IPS-18c (cell line): Measurements from ENCODE around the gene MEGF6.

Source experiments
- H3K4me3 ChIP-seq: 2 replicates; pipeline ENCODE4 v1.7.0; 2013; ENCODE audit warnings: low read depth, mild to moderate bottlenecking, low read length, moderate library complexity; ENCODE audit not compliant: insufficient read depth
- H3K9me3 ChIP-seq: one replicate; pipeline ENCODE4 v1.6.1; 2013; ENCODE audit warnings: mild to moderate bottlenecking, low read length, moderate library complexity; ENCODE audit not compliant: control insufficient read depth, insufficient read depth

MEGF6 gene, protein sequence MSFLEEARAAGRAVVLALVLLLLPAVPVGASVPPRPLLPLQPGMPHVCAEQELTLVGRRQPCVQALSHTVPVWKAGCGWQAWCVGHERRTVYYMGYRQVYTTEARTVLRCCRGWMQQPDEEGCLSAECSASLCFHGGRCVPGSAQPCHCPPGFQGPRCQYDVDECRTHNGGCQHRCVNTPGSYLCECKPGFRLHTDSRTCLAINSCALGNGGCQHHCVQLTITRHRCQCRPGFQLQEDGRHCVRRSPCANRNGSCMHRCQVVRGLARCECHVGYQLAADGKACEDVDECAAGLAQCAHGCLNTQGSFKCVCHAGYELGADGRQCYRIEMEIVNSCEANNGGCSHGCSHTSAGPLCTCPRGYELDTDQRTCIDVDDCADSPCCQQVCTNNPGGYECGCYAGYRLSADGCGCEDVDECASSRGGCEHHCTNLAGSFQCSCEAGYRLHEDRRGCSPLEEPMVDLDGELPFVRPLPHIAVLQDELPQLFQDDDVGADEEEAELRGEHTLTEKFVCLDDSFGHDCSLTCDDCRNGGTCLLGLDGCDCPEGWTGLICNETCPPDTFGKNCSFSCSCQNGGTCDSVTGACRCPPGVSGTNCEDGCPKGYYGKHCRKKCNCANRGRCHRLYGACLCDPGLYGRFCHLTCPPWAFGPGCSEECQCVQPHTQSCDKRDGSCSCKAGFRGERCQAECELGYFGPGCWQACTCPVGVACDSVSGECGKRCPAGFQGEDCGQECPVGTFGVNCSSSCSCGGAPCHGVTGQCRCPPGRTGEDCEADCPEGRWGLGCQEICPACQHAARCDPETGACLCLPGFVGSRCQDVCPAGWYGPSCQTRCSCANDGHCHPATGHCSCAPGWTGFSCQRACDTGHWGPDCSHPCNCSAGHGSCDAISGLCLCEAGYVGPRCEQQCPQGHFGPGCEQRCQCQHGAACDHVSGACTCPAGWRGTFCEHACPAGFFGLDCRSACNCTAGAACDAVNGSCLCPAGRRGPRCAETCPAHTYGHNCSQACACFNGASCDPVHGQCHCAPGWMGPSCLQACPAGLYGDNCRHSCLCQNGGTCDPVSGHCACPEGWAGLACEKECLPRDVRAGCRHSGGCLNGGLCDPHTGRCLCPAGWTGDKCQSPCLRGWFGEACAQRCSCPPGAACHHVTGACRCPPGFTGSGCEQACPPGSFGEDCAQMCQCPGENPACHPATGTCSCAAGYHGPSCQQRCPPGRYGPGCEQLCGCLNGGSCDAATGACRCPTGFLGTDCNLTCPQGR (N-terminal part only)

DNA sequence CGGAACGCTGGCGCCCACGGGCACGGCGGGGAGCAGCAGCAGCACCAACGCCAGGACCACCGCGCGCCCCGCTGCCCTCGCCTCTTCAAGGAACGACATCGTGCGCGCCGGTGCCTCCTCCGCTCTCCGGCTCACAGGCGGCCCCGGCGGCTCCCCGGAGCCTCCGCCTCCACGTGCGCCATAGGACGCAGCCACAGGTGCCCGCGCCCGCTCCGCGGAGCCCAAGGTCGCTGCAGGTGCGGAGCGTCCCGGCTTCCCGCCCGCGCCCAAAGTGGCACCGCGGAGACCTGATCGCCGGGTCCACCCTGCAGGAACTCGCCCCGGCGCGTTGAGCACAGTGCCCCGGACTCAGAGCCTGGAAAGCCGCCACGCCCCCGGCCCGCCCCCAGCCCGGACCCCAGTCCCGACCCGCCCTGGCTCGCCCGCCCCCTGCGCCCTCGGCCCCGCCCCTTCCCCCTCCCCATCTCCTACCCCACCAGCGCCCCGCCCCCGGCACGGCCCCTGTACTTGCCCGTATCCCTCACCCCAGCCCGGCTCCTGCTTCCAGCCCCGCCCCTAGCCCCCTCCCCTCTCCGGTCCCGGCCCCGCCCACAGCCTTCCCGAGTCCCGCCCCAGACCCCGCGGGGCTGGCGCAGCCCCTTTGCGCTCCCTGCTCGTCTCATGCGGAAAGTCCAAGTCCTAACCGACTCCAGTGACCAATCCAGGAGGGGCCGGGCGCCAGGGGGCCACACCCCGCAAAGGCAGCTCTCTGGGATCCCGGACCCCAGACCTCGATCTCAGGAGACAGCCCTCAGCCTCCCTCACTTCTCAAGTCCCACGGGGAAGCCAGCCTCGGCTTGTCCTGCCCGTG is at the start of gene MEGF6:
MEGF6 (minus strand) TSS at position 339 of the 850 bp plus-strand sequence; CDS start at position 99, 240 bp downstream.
- Histone ChIP-seq H3K9me3 (no peaks in the 10 kb centered on the region), H3K4me3 (peak within 1 kb of the TSS; percentile 71)

DNA sequence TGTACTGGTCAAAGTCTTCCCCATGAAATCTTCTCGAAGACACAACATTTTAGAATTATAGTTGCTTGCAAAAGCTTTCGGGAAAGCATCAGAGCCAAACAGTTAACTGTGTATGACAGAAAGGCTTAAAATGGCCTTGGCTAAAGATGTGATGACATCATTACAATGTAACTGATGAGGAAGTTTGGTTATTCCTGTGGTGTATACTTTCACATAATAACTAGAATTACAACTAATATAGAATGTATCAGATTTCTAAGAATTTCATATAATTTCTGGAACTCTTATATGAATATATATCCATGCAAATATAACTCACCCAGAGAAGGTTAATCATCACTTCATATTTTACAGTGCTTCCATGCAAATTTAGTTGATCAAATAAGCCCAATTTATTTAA is 49.4 kb upstream of the MEGF6 start:
- H3K4me3 ChIP-seq: no peak overlapping the region
- H3K9me3 ChIP-seq: no peaks in the 10 kb centered on the region

DNA sequence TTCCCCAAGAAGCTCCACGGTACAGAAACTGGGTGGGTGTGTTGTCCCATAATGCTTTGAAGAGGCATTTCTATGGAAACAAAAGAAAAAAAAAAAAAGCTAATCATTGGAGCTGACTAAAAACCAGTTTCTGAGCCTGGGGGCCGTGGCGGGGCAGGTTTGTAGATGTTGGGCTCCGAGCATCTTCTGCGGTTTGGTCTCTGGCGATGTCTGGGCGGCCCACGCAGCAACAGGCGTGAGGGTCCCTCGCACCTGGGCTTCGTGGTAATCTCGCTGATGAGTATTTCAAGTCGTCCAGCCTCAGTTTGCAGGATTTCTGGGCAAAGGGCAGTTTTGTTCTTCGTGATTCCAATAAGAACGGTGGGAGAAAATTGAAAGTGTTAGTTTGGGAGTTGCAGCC is 47.8 kb upstream of the MEGF6 start:
- Histone ChIP-seq H3K9me3 (no peaks in the 10 kb centered on the region), H3K4me3 (no peak overlapping the region)

DNA sequence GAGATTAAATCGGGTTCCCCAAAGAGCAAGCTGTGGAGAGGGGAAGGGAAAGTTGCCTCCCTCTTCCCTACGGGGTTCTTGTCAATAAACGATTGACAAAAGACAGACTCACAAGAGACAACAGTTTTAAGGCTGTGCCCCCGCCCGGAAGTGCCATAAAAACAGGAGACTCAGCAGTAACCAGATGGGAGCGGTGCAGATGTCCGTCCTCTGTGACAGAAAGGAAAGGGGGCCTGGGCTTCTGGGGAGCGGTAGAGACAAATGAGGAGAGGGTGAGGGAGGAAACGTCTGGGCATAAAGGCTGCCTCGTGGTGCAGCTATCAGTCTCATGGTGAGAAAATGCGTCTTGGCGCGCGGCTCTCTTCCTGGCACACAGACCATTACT is 46.9 kb upstream of the MEGF6 start:
- Histone ChIP-seq H3K9me3 (no peaks in the 10 kb centered on the region), H3K4me3 (no peak overlapping the region)

DNA sequence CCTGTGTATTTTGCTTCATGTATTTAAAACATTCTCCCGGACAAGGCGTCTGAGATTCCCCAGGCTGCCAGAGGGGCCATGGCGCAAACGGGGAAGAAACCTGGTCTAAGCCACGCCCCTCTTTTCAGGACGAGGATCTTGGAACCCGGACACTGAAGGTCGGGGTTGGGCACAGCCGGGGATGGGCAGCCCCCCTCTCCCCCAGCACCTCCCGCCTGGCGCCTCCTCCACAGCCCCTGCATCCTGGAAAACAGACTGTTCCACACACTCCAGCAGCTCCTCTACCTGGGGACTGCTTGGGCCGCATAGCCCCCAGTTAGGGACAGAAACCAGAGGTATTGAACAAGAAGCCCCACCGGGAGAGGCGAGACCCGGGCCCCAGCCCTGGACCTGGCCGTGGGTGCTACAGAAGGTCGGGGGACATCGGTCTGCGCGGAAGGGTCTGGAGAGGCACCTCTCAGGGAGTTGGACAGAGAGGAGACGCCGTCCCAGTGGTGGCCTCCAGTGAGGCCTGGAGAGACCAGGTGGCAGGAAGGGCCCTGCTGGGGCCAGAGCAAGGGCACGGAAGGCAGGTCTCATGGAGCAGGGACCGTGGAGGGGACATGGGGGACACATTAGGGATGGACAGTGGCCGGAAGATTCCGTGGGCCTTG is 46.4 kb upstream of the MEGF6 start:
- H3K4me3 ChIP-seq: no peak overlapping the region
- no peaks in the 10 kb centered on the region for H3K9me3 ChIP-seq

DNA sequence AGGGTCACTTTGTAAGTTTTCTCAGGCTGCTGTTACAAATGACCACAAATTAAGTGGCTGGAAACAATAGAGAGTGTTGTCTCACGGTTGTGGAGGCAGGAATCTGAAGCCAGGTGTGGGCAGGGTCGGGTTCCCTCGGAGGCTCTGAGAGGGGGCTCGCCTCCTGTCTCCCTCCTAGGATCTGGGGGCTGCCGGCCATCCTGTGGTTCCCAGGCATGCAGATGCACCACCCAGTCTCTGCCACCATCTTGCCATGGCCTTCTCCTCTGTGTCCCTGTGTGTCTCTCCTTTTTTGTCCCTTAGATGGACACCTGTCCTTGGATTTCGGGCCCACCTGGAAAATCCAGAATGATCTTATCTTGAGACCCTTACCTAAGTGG is 45.8 kb upstream of the MEGF6 start:
- Histone ChIP-seq H3K9me3 (no peaks in the 10 kb centered on the region), H3K4me3 (no peak overlapping the region)

DNA sequence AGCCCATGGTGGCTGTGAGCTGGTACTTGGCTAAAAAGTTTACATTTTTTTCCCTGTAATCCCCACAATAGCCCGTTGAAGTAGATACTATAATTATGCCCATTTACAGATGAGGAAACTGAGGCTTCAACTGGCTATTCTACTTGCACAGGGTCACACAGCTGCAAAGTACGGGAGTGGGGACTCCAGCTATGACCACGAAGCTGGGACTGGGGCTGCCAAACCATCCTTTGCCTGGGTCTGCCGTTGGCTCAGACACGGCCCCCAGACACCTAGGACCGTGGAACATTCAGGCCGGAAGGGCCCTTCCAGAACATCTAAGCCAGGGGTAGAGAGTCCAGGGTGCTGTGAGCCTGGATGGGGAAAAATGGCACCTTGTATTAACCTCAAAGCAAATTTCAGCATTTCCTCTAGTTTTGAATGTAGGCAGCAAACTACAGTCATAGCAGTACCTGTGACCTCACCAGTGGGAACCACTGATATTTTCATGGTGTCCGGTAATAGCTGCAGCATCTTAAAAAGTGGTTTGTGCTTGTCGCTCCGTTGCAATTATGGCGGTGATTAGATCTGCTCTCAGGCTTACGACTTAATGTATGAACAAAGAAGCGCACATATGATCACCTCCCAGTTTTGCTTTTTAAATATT is 45.3 kb upstream of the MEGF6 start:
- Histone ChIP-seq H3K4me3 (no peak overlapping the region), H3K9me3 (no peaks in the 10 kb centered on the region)

DNA sequence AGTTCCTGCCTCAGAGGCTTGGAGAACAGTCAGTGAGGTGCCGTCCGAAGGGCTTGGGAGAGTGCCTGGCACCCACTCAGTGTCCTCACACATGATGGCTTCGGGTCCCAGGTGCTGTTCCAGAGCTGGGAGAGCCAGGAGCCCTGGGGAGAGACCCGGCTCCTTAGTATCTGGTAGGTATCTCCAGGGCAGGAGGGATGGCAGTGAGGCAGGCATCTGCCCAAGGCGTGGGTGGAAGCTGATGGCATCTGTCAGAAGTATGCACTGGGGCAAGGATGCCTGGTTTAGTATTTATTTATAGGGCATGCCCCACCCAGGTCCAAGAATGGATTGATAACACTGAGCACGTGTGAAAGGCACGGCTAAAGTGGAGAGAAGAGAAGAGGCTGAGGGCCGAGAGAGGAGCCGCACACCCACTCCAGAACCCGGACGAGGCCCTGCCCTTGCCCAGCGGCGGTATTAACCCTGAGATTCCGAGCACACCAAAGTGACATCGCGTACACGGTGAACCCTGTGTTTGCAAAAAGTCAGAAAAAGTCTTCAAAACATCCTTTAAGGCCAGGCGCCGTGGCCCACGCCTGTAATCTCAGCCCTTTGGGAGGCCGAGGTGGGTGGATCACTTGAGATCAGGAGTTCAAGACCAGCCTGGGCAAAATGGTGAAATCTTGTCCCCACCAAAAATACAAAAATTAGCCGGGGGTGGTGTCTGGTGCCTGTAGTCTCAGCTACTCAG is 43.4 kb upstream of the MEGF6 start:
- Histone ChIP-seq H3K9me3 (no peaks in the 10 kb centered on the region), H3K4me3 (no peak overlapping the region)

DNA sequence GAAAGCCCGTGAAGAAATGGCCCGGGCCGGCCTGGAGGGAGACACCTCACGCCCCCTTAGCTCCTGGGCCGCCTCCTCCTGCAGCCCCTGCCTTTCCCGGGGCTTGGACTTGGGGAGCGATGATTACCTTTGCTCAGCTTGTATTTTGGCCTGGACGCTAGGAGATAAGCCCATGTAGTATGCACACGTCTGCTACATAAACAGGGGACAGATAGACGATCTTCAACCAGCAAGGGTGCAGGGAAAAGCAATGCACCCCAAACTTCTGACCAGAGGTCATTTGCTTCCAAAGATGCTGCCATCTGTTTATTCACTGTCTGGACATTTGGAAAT is 41.9 kb upstream of the MEGF6 start:
- H3K9me3 ChIP-seq: no peaks in the 10 kb centered on the region
- peak overlapping the region; percentile 58; the same call in 1 of the 2 replicates for H3K4me3 ChIP-seq

DNA sequence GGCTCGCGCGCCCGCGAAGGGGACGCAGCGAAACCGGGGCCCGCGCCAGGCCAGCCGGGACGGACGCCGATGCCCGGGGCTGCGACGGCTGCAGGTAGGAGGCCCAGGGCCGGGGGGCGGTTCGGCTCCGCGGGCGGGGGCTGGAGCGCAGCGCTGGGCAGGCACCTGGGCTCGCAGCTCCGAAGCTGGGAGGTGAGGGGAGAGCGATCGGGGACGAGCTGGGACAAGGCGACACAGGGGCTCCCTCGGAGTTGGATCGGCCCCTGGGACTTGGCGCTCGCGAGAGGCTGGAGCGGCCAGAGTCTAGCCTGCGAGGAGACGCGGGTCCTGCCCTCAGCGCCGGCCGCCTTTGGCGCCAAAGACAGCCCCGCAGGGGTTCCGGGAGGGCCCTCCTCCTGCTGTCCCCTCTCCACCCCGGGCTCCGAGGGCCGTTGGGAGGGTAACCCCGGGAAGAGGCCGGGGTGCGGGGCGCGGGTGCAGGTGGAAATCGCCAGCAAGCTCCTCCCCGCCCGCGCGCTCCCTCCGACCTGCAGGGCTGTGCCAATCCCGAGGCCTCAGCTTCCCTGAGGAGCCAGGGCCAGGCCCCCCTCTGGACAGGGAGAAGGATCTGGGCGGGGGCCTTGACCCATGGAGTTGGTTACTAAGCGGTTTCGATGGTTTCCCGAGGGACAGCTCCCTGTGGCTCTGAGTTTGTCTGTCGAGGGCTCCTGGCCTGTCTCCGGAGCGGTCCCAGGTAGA is 41.4 kb upstream of the MEGF6 start:
- Histone ChIP-seq H3K4me3 (peak overlapping the region; percentile 58), H3K9me3 (no peaks in the 10 kb centered on the region)

DNA sequence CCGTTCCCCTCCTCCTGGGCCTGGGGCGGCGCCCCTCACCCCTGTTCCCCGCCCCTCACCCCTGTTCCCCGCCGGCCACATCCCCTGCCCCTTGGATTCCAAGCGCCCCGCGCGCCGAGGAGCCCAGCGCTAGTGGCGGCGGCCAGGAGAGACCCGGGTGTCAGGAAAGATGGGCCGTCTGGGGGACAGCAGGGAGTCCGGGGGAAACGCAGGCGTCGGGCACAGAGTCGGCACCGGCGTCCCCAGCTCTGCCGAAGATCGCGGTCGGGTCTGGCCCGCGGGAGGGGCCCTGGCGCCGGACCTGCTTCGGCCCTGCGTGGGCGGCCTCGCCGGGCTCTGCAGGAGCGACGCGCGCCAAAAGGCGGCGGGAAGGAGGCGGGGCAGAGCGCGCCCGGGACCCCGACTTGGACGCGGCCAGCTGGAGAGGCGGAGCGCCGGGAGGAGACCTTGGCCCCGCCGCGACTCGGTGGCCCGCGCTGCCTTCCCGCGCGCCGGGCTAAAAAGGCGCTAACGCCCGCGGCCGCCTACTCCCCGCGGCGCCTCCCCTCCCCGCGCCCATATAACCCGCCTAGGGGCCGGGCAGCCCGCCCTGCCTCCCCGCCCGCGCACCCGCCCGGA is 40.7 kb upstream of the MEGF6 start, which contains the start of gene TP73:
TP73 (plus strand) TSS at position 587 of the 618 bp plus-strand sequence. CDS start 29,850 bp downstream, outside the sequence.
- Histone ChIP-seq H3K9me3 (no peaks in the 10 kb centered on the region), H3K4me3 (peak within 1 kb of the TSS; percentile 58)

DNA sequence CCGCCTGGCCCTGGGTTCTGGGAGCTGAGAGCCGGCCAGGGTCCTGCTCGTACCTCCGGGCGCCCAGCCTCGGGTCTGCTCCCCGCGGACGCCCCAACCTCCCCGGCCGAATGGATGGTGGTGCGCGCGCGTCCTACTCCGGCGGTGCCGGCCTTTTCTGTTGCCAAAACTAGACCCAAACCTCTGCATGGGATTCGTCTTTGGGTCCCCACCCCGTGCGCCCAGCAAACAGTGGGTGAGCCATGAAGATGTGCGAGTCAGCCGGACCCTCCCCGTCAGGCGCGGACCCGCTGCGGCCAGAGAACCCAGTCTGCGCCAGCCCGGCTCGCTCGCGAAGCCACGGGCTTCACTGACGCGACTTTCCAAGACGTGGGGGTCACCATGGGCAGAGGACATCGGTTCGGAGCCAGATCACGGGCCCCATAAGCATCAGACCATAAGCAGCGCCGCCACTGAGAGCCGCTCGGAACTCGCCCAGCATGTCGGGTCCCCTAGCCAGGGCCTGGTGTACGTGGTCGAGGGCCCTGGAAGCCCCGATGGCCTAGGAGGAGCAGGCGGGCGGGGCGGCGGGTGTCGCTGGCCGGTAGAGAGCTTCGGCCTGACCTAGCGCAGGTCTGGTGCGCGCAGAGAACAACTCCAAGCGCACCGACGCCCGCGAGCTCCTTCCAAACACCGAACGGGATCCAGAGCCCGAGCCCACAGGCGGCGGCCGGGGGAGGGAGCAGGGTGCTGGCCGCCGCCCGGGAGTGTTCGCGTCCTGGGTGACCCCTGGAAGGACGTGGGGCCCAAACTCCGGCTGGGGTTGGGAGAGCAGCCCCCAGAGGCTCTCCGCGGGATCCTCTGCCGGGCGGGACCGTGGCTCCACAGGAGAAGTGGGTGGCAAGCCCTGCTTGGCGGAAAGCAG is 40.0 kb upstream of the MEGF6 start:
- peak overlapping the region; percentile 58 for H3K4me3 ChIP-seq
- no peaks in the 10 kb centered on the region for H3K9me3 ChIP-seq

DNA sequence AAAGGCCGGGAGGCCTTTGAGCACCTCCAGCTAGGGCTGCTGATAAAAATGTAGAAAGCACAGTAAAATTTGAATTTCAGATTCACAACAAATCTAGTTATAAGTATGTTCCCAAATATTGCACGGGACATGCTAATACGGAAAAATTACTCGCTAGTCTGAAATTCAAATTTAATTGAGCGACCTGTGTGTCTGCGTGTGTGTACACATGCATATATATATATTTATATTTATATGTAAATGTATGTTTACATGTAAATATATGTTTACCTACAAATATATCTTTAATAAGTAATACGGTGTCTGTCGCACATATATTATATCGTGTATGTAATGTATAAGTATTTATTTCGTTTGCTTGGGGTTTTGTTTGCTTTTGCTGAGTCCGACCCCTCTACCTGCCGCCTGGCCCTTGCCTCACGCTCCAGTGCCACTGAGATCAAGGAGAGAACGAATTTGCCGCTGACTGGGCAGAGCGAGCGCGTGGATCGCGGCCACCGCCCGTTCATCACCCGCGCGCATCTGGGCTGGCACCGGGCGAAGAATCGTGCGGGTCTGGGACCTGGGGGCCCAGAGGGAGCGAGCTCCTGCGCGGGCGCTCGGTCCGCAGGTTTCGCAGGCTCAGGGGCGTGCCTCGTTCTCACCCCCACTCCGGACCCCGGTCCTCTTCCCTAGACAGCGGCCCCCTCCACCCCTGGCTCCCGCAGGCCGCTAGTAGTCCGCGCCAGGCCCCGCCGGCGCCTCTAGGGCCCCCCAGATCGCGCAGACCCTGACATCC is 39.1 kb upstream of the MEGF6 start:
- H3K4me3 ChIP-seq: peak overlapping the region; percentile 58; the same call in 1 of the 2 replicates

More for the DNA sequence above, 39.1 kb upstream of the MEGF6 start:
- no peaks in the 10 kb centered on the region for H3K9me3 ChIP-seq
